EL (cell line): Measurements from ENCODE around the gene PTPRN2.
"Not testable (repeated sequence)": the region's sequence is repeated elsewhere in the genome, so short reads cannot be mapped to it uniquely, and the experiment has no call there.

Experiments
- DNase-seq: peaks from one replicate; pipeline ENCODE4 v3.0.0-alpha.2; 2016

Gene PTPRN2

GRCh38 chr7:158332516-158332915 lies 255.1 kb downstream of the PTPRN2 start:
- not testable (repeated sequence) for DNase-seq

GRCh38 chr7:158331826-158332450 lies 255.7 kb downstream of the PTPRN2 start:
- not testable (repeated sequence) for DNase-seq

GRCh38 chr7:158329686-158330085 lies 257.9 kb downstream of the PTPRN2 start:
- DNase-seq: no peak

- no peak for DNase-seq
These were observed 258.5 kb downstream of the PTPRN2 start for GRCh38 chr7:158329014-158329610.

- no peak for DNase-seq
These were observed 259.1 kb downstream of the PTPRN2 start for GRCh38 chr7:158328376-158329013.

GRCh38 chr7:158327571-158328180 lies 259.9 kb downstream of the PTPRN2 start:
- DNase-seq: no peak

- DNase-seq: no peak
These were observed 260.6 kb downstream of the PTPRN2 start for GRCh38 chr7:158327012-158327411.

GRCh38 chr7:158325530-158326381 lies 261.9 kb downstream of the PTPRN2 start:
- DNase-seq: no peak

- no peak for DNase-seq
These were observed 262.9 kb downstream of the PTPRN2 start for GRCh38 chr7:158324397-158325360.

GRCh38 chr7:158323741-158324396 lies 263.8 kb downstream of the PTPRN2 start:
- DNase-seq: no peak

- no peak for DNase-seq
These were observed 264.8 kb downstream of the PTPRN2 start for GRCh38 chr7:158322616-158323530.

GRCh38 chr7:158321936-158322615 lies 265.5 kb downstream of the PTPRN2 start:
- DNase-seq: no peak

GRCh38 chr7:158321056-158321700 lies 266.4 kb downstream of the PTPRN2 start:
- no peak for DNase-seq

GRCh38 chr7:158320328-158320727 lies 267.3 kb downstream of the PTPRN2 start:
- DNase-seq: no peak

GRCh38 chr7:158318511-158318913 lies 269.1 kb downstream of the PTPRN2 start:
- DNase-seq: no peak

GRCh38 chr7:158317238-158318205 lies 270.1 kb downstream of the PTPRN2 start:
- no peak for DNase-seq

- no peak for DNase-seq
These were observed 271.1 kb downstream of the PTPRN2 start for GRCh38 chr7:158316466-158317031.
